Measurements from ENCODE around the gene IRF8. TPM values are rescaled to one million over a fixed set of nuclear protein-coding genes. Genes with fewer than 3 reads are reported as not detected.
A peak's percentile ranks its signal among the peaks of the same experiment; 100 is the strongest.

IRF8 gene
- 100 to 1,000 TPM; 228 to 329 (median 278) TPM for total RNA-seq
- polyA plus RNA-seq = 100 to 1,000 TPM; 103 to 183 (median 115) TPM
- long read RNA-seq, donor 1, transcript IRF8-201 (9 exons, 3,030 nt) = major isoform, 7 of 39 reads
- long read RNA-seq, donor 1, partial matches to known transcripts = 32 of 39 reads
- long read RNA-seq, donor 1, other reads (novel, unspliced or antisense) = 0 of 39 reads
- long read RNA-seq, donor 2, transcript IRF8-201 (9 exons, 3,030 nt) = major isoform, 22 of 48 reads
- long read RNA-seq, donor 2, partial matches to known transcripts = 19 of 48 reads
- long read RNA-seq, donor 2, other reads (novel, unspliced or antisense) = 5 of 48 reads

GRCh38 chr16:85898521-85899442 lies at the start of gene IRF8:
Gene IRF8, plus strand, starts transcription at chr16:85899162. Its CDS starts 3,854 bp downstream, at chr16:85903016.
- Histone ChIP-seq H3K9me3 (no peaks in the 10 kb centered on the region), H3K4me1 (peaks cover 11 to 74% (median 39%) of the 10 kb centered on the region in 6 donors), H3K27me3 (replicated peaks in 1 of 7) (peaks cover 0 to 31% (median 9%) of the 10 kb centered on the region in 7 donors), H3K36me3 (peaks cover 0 to 20% (median 1%) of the 10 kb centered on the region in 6 donors), H3K27ac (peak within 1 kb of the TSS; percentile 80 to 93 (median 89)), H3K4me3 (peak within 1 kb of the TSS; percentile 49 to 95 (median 70))
- 0 to 2% (median 1%) methylated on average over 61 to 102 of the region's 102 CpGs for WGBS, 5 donors
- peak; percentile 95 for DNase-seq
- intact Hi-C loops (cut with DNase I; ENCODE audit: low total_unique reads) = loop anchor here (10.0 kb wide), 1 partner anchor 74 kb away; no protein-coding TSS in a partner anchor
- TF ChIP-seq POLR2A (IDR thresholded peaks at IDR 0.05) = peak; percentile 89 to 97 (median 94)
- peak in 1 of 11 experiments; percentile 12 for TF ChIP-seq CTCF (IDR thresholded peaks at IDR 0.05 in 8 of 11, conservative IDR thresholded peaks at IDR 0.05 in 3 of 11)
- TF ChIP-seq POLR2AphosphoS5 (IDR thresholded peaks at IDR 0.05) = peak; percentile 100

GRCh38 chr16:85849388-85849787 lies 49.6 kb upstream of the IRF8 start:
- intact Hi-C loops (cut with DNase I; ENCODE audit: low total_unique reads) = no loop called here
- Histone ChIP-seq H3K4me1 (peaks cover 0 to 41% (median 13%) of the 10 kb centered on the region in 6 donors), H3K36me3 (no peaks in the 10 kb centered on the region), H3K4me3 (no peak overlapping the region), H3K9me3 (no peaks in the 10 kb centered on the region), H3K27ac (no peak overlapping the region), H3K27me3 (replicated peaks in 1 of 7) (peaks cover 0 to 22% (median 0%) of the 10 kb centered on the region in 7 donors)
- WGBS, 5 donors = 81 to 91% (median 87%) methylated on average over 8 of the region's 8 CpGs
- no peak for DNase-seq
- TF ChIP-seq CTCF (IDR thresholded peaks at IDR 0.05 in 8 of 11, conservative IDR thresholded peaks at IDR 0.05 in 3 of 11) (no peak), POLR2A (IDR thresholded peaks at IDR 0.05) (no peak), POLR2AphosphoS5 (IDR thresholded peaks at IDR 0.05) (no peak)

- intact Hi-C loops (cut with DNase I; ENCODE audit: low total_unique reads) = no loop called here
- no peak overlapping the region for H3K27ac ChIP-seq
- WGBS, 5 donors = 65 to 84% (median 76%) methylated on average over 5 of the region's 5 CpGs
- no peaks in the 10 kb centered on the region for H3K36me3 ChIP-seq
- peaks cover 0 to 34% (median 7%) of the 10 kb centered on the region in 6 donors for H3K4me1 ChIP-seq
- H3K27me3 ChIP-seq (replicated peaks in 1 of 7) = peaks cover 0 to 18% (median 0%) of the 10 kb centered on the region in 7 donors
- TF ChIP-seq CTCF (IDR thresholded peaks at IDR 0.05 in 8 of 11, conservative IDR thresholded peaks at IDR 0.05 in 3 of 11) = no peak
- TF ChIP-seq POLR2A (IDR thresholded peaks at IDR 0.05) = no peak
- TF ChIP-seq POLR2AphosphoS5 (IDR thresholded peaks at IDR 0.05) = no peak
- H3K9me3 ChIP-seq = peaks cover 0 to 5% (median 0%) of the 10 kb centered on the region in 8 donors
- DNase-seq = no peak
- H3K4me3 ChIP-seq = no peak overlapping the region
Observed at GRCh38 chr16:85850344-85850880, 48.5 kb upstream of the IRF8 start.
